ENCODE data around the gene DAPK3. TPM values are rescaled to one million over a fixed set of nuclear protein-coding genes. Genes with fewer than 3 reads are reported as not detected.
"Not testable (repeated sequence)": the region's sequence is repeated elsewhere in the genome, so short reads cannot be mapped to it uniquely, and the experiment has no call there.

The DAPK3 gene
- total and polyA plus RNA-seq, 5 donors = 67.8 to 122 (median 101) TPM

DNA sequence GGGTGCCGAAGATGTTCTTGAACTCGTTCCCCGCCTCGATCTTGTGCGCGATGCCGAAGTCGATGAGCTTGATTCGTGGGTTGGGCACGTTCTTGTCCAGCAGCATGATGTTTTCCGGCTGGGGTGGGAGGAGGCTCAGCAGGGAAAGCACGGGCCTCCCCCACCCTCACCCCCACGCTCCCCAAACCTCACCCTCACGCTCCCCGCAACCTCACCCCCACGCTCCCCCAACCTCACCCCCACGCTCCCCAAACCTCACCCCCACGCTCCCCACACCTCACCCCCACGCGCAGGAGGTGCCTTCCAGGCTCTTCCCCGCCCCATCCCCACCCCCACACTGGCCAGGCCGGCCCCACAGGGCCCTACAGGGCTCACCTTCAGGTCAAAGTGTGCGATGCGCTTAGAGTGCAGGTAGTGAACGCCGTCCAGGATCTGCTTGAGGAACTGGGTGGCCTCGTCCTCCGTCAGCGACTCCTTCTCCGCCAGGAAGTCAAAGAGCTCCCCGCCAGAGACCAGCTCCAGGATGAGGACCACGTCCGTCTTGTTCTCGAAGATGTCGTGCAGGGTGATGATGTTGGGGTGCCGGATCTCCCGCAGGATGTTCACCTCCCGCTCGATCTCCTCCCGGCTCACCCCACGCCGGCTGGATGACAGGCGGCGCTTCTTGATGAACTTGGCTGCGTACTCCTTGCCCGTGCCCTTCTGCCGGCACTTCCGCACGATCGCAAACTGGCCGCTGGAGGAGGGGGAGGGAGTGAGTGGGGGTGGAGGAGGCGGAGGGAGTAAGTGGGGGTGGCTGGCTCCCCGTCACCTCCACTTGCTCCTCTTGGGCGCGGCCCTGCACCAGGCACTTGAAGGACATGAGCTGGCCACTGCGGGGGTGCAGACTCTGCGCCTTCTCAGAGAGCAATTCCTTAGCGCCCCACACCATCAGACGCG is 6.4 kb downstream of the DAPK3 start:
- intact Hi-C loops (cut with DNase I) = no loop called here
- WGBS = 77% methylated on average over 60 of the region's 60 CpGs
- H3K4me1 ChIP-seq (ENCODE audit: control insufficient read depth, insufficient read depth, low read length) = peaks cover 6% of the 10 kb centered on the region

DNA sequence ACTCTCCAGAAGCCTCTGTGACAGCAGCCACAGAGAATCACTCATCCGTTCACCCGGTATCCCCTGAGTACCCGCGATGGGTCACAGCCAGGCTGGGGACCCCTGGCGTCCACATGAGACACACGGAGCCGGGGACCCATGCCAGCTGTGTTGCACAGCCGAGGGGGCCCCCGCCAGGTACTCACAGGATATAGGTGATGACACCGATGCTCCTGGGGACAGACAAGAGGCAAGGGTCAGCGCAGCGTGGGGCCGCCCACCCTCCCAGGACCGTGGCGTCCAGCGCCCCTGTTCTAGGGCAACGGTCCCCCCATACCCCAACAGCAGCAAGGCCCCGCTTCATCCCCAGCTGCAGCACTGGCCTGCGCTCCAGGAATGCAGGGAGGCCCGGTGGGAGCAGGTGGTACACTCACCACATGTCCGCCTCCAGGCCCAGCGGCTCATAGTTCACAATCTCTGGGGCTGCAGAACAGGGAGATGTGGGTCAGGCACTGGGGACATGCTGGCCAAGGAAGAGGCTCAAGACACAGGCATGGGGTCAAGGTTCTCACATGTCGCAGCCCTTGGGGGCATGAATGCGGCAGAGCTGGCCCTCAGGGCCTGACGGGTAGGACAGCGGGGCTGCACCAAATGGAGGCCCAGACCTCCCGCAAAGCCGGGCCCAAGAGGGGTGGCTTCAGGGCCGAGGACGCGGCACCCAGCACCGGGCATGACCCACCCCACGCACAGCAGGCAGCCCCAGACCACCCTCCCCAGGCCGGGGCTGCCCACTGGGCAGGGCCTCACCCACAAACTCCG is 7.2 kb downstream of the DAPK3 start:
- intact Hi-C loops (cut with DNase I) = no loop called here
- Histone ChIP-seq H3K9me3 (ENCODE audit: control insufficient read depth, low read length) (no peaks in the 10 kb centered on the region), H3K27me3 (ENCODE audit: control insufficient read depth, insufficient read depth) (no peaks in the 10 kb centered on the region), H3K27ac (ENCODE audit: low read length) (no peak overlapping the region), H3K4me1 (ENCODE audit: control insufficient read depth, insufficient read depth, low read length) (peaks cover 5% of the 10 kb centered on the region), H3K4me3 (ENCODE audit: low read length) (no peak overlapping the region)
- 89% methylated on average over 35 of the region's 35 CpGs for WGBS
- peak in 2 of 3 donors; percentile 60 to 68 for DNase-seq
- no peak for ATAC-seq

More for the DNA sequence above, 6.4 kb downstream of the DAPK3 start:
- Histone ChIP-seq H3K4me3 (ENCODE audit: low read length) (no peak overlapping the region), H3K27ac (ENCODE audit: low read length) (peak overlapping the region; percentile 49), H3K27me3 (ENCODE audit: control insufficient read depth, insufficient read depth) (no peaks in the 10 kb centered on the region), H3K9me3 (ENCODE audit: control insufficient read depth, low read length) (no peaks in the 10 kb centered on the region)
- peak in 2 of 3 donors; percentile 63 to 72 for DNase-seq
- ATAC-seq = no peak

DNA sequence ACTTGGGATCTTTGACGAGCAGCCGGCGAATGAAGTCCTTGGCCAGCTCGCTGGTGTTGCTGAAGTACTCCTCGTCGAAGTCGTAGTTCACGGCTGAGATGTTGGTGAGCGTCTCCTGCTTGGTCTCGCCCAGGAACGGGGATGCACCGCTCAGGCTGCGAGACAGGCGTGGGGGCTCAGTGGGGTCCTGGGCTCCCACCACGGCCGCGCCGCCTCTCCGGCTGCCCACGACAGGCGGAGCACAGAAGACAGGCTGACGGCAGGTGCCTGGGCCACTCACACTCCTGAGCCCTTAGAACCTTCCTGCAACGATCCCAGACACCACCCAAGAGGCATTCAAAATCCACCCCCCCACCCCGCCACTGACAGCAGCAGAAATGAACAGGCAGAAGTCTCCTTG is 9.9 kb downstream of the DAPK3 start:
- H3K27me3 ChIP-seq (ENCODE audit: control insufficient read depth, insufficient read depth) = no peaks in the 10 kb centered on the region
- no peak overlapping the region for H3K4me3 ChIP-seq (ENCODE audit: low read length)
- ATAC-seq = no peak
- H3K4me1 ChIP-seq (ENCODE audit: control insufficient read depth, insufficient read depth, low read length) = no peaks in the 10 kb centered on the region
- no peaks in the 10 kb centered on the region for H3K9me3 ChIP-seq (ENCODE audit: control insufficient read depth, low read length)
- DNase-seq = peak in 2 of 3 donors; percentile 50 to 53
- intact Hi-C loops (cut with DNase I) = no loop called here
- peak overlapping the region; percentile 14 for H3K27ac ChIP-seq (ENCODE audit: low read length)
- WGBS = 88% methylated on average over 24 of the region's 24 CpGs

DNA sequence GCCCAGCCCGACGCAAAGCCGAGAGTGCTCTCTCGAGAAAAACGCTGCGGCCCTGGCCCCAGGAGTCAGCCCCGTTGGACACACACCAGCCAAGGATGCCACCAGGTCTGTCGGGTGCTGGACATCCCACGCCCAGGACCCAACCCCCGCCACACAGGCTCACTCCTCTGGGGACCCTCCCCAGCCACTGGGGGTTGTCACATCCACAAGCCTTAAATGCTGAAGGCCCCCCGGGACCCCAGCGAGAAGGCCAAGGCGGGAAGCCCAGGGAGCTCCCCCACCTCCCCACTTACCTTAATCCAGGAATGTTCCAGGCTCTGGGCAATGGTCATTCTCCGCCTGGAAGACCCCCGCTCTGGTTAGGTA is 11.2 kb downstream of the DAPK3 start:
- intact Hi-C loops (cut with DNase I) = no loop called here
- Histone ChIP-seq H3K4me3 (ENCODE audit: low read length) (no peak overlapping the region), H3K4me1 (ENCODE audit: control insufficient read depth, insufficient read depth, low read length) (no peaks in the 10 kb centered on the region), H3K27ac (ENCODE audit: low read length) (no peak overlapping the region), H3K27me3 (ENCODE audit: control insufficient read depth, insufficient read depth) (no peaks in the 10 kb centered on the region), H3K9me3 (ENCODE audit: control insufficient read depth, low read length) (no peaks in the 10 kb centered on the region)
- DNase-seq (peak in 2 of 3 donors; percentile 36 to 60), ATAC-seq (no peak)
- 95% methylated on average over 15 of the region's 15 CpGs for WGBS

DNA sequence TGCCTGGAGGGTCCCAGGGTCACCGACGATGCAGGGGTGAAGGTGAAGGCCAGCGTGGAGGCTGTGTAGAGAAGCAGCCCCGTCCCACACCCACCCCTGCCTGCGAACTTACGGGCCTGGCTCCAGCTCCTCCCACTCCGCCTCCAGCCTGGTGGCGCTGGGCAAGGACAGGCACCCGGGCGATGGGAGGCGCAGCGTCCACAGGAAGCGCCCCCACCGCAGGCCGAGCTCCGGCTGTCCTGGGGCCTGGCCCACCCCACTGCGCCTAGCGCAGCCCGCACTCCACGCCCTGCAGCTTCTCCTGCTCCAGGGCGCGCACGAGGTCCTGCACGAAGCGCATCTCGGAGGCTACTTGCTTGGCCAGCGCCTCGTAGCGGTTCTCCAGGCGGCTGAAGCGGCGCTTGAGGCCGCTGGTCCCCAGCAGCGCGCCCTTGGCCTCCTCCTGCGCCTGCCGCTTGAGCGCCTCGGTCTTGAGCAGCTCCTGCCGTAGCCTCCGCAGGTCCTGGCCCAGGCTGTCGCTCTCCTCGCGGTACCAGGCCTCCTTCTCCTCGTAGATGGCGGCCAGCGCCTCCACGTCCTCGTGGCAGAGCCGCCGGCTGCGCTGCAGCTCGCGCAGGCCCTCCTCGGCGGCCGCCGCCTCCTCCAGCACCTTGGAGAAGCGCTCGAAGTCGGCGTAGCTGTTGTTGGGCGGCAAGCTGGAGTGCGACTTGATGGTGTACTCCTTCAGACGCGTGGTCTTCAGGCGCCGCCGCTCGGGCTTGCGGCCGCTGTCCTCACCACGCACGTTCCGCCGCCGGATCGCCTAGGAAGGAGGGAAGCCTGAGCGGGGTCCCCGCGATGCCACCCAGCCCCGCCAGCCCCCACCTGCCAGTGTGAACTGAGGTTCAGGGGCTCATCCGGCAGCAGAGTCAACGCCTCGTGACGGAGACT is 11.8 kb downstream of the DAPK3 start:
- Histone ChIP-seq H3K4me3 (ENCODE audit: low read length) (no peak overlapping the region), H3K4me1 (ENCODE audit: control insufficient read depth, insufficient read depth, low read length) (no peaks in the 10 kb centered on the region), H3K27me3 (ENCODE audit: control insufficient read depth, insufficient read depth) (no peaks in the 10 kb centered on the region), H3K27ac (ENCODE audit: low read length) (no peak overlapping the region), H3K9me3 (ENCODE audit: control insufficient read depth, low read length) (no peaks in the 10 kb centered on the region)
- peak in 2 of 3 donors; percentile 57 to 59 for DNase-seq
- ATAC-seq = peak; percentile 4 to 6
- intact Hi-C loops (cut with DNase I) = no loop called here
- 95% methylated on average over 86 of the region's 86 CpGs for WGBS

DNA sequence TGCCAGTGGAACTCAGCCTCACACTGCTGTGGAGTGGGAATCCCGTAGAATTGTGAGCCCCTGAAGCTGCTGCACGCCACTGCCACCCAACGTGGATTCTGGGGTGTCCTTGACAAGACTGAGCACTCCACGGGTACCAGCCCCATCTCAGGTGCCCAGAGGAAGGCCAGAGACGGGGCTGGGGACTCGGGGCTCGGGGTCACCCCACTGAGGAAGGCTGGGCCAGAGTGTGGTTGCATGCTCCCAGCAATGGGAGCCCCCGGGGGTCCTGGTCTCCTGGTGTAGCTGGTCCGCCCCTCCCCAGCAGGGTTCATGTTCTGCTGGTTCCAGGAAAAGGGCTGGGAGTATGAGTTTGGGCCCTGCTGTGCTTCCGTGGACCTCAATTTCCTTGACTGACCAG is 15.2 kb downstream of the DAPK3 start:
- Histone ChIP-seq H3K27me3 (ENCODE audit: control insufficient read depth, insufficient read depth) (no peaks in the 10 kb centered on the region), H3K4me1 (ENCODE audit: control insufficient read depth, insufficient read depth, low read length) (no peaks in the 10 kb centered on the region), H3K4me3 (ENCODE audit: low read length) (no peak overlapping the region), H3K27ac (ENCODE audit: low read length) (no peak overlapping the region), H3K9me3 (ENCODE audit: control insufficient read depth, low read length) (no peaks in the 10 kb centered on the region)
- intact Hi-C loops (cut with DNase I) = no loop called here
- ATAC-seq = no peak
- 82% methylated on average over 10 of the region's 10 CpGs for WGBS
- peak in 1 of 3 donors; percentile 52 for DNase-seq

DNA sequence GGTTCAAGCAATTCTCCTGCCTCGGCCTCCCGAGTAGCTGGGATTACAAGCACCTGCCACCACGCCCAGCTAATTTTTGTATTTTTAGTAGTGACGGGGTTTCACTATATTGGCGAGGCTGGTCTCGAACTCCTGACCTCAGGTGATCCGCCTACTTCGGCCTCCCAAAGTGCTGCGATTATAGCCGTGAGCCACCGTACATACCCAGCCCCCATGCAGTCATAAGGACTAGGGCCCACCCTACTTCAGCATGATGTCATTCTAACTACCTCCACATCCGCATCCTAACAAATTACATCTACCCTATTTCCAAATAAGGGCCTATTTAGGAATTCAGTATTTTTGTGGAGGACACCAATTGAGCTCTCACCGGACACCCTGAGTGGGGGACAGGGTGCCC is 15.6 kb downstream of the DAPK3 start:
- H3K4me1 ChIP-seq (ENCODE audit: control insufficient read depth, insufficient read depth, low read length); H3K27me3 ChIP-seq (ENCODE audit: control insufficient read depth, insufficient read depth); DNase-seq; intact Hi-C loops (cut with DNase I); H3K4me3 ChIP-seq (ENCODE audit: low read length); H3K9me3 ChIP-seq (ENCODE audit: control insufficient read depth, low read length); ATAC-seq; H3K27ac ChIP-seq (ENCODE audit: low read length): not testable (repeated sequence)
- 79% methylated on average over 13 of the region's 13 CpGs for WGBS

DNA sequence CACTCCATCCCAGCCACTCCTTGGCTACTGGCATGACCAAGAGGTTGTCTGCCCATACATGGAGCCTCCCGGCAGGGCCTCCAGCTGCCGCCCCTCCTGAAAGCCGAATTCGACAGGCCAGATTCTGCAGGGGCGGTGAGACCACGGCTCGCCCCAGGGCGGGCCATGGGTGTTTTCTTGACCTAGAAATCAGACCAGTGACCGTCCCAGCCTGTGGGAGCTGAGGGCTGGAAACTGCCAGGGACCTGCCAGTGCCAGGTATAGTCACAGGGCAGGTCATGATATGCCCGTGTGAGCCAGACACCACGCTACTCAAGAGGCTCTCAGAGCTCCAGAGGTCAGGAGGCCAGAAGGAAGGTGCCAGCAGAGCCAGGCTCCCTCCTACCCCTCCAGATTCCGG is 16.8 kb downstream of the DAPK3 start:
- Histone ChIP-seq H3K27ac (ENCODE audit: low read length) (peak overlapping the region; percentile 74), H3K4me3 (ENCODE audit: low read length) (no peak overlapping the region), H3K4me1 (ENCODE audit: control insufficient read depth, insufficient read depth, low read length) (no peaks in the 10 kb centered on the region), H3K27me3 (ENCODE audit: control insufficient read depth, insufficient read depth) (no peaks in the 10 kb centered on the region), H3K9me3 (ENCODE audit: control insufficient read depth, low read length) (no peaks in the 10 kb centered on the region)
- 52% methylated on average over 12 of the region's 12 CpGs for WGBS
- intact Hi-C loops (cut with DNase I) = no loop called here
- DNase-seq (no peak), ATAC-seq (no peak)

DNA sequence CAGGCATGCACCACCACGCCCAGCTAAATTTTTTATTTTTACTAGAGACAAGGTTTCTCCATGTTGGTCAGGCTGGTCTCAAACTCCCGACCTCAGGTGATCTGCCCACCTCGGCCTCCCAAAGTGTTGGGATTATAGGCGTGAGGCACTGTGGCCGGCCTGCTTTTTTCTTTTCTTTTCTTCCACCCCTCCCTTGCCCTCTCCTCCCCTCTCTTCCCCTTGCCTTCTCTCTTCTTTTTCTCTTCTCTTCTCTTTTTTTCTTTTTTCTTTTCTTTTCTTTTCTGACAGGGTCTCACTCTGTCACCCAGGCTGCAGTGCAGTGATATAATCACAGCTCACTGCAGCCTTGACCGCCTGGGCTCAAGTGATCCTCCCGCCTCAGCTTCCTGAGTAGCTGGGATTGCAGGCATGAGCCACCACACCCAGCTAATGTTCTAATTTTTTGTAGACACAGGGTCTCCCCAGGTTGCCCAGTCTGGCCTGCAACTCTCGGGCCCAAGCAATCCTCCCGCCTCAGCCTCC is 18.1 kb downstream of the DAPK3 start:
- H3K4me1 ChIP-seq (ENCODE audit: control insufficient read depth, insufficient read depth, low read length); H3K4me3 ChIP-seq (ENCODE audit: low read length); ATAC-seq; DNase-seq; H3K9me3 ChIP-seq (ENCODE audit: control insufficient read depth, low read length); intact Hi-C loops (cut with DNase I); H3K27me3 ChIP-seq (ENCODE audit: control insufficient read depth, insufficient read depth): not testable (repeated sequence)
- 72% methylated on average over 9 of the region's 9 CpGs for WGBS
- H3K27ac ChIP-seq (ENCODE audit: low read length) = peak overlapping the region; percentile 74

All from right cardiac atrium (tissue), 5 donors.